Testis (tissue), 3 donors: ENCODE measurements around the gene UHMK1. TPM values are rescaled to one million over a fixed set of nuclear protein-coding genes. Genes with fewer than 3 reads are reported as not detected.

Source experiments
- DNase-seq: peaks from one replicate; pipeline ENCODE4 v3.0.0-alpha.2; 2019
- H3K27ac ChIP-seq, 2 donors: fragments of 200-600 bp; sonication (generic); one replicate each; pipeline ENCODE4 v1.5.1; 2019
- H3K27me3 ChIP-seq: fragments of 200-600 bp; sonication (generic); one replicate; pipeline ENCODE4 v1.5.1; 2019
- H3K36me3 ChIP-seq: fragments of 200-600 bp; sonication (generic); one replicate; pipeline ENCODE4 v1.5.1; 2017; ENCODE audit warnings: low read depth; ENCODE audit errors: missing control alignments
- H3K4me1 ChIP-seq: fragments of 200-600 bp; sonication (generic); one replicate; pipeline ENCODE4 v1.5.1; 2019
- H3K4me3 ChIP-seq, 2 donors: fragments of 200-600 bp; sonication (generic); one replicate each; pipeline ENCODE4 v1.5.1; 2017 to 2019
- H3K9me3 ChIP-seq: fragments of 200-600 bp; sonication (generic); one replicate; pipeline ENCODE4 v1.5.1; 2017
- CTCF ChIP-seq, 3 experiments: fragments of 450-650 bp in 2 of 3; fragments of 200-600 bp in 1 of 3; sonication (generic) in 1 of 3; IDR thresholded peaks; one replicate each; pipeline ENCODE4 v1.5.1; 2016 to 2019; ENCODE audit warnings: antibody characterized with exemption in 3 of 3, mild to moderate bottlenecking in 2 of 3, moderate library complexity in 1 of 3
- POLR2A ChIP-seq: fragments of 450-650 bp; IDR thresholded peaks from one replicate; pipeline ENCODE4 v1.6.1; 2017; ENCODE audit warnings: antibody characterized with exemption, mild to moderate bottlenecking, moderate library complexity
- WGBS, 2 donors: methylation state at CpG; one replicate each; pipeline ENCODE4 v1.1.5; 2018; 5-methylcytosine and 5-hydroxymethylcytosine counted together
- intact Hi-C: fragments of 100-400 bp; cut with DNase I; formaldehyde crosslinking; loops from one replicate; pipeline ENCODE4 v1.15.1; 2023; ENCODE audit warnings: low total_unique reads
- polyA plus RNA-seq: library from polyadenylated mRNA; stranded (reverse); fragments of 350-450 nt; fragmentation: Illumina TruSeq; extraction: RNeasy Lipid Tissue Mini Kit (QIAGEN cat#74804); gene quantifications from one replicate; pipeline ENCODE4 v1.2.3, GENCODE V29; 2014; ENCODE audit warnings: low read depth, low replicate concordance; ENCODE audit not compliant: insufficient read depth
- total RNA-seq, 2 donors: library from RNA; depleted of rRNA; stranded (reverse); fragments of >200 nt; gene quantifications; one replicate each; pipeline ENCODE4 v1.2.3, GENCODE V29; 2016

Gene UHMK1
- total and polyA plus RNA-seq, 3 donors from 2014 or later, result 23.2 to 36.9 (median 35.8) TPM

GRCh38 chr1:162537216-162537615 lies 39.6 kb downstream of the UHMK1 start:
- H3K36me3 ChIP-seq, result no peaks in the 10 kb centered on the region
- H3K4me3 ChIP-seq, result no peak overlapping the region
- no peaks in the 10 kb centered on the region for H3K4me1 ChIP-seq
- no peak for DNase-seq
- no peak for TF ChIP-seq CTCF (IDR thresholded peaks at IDR 0.05)
- no peak for TF ChIP-seq POLR2A
- 73 to 80% methylated on average over 2 of the region's 2 CpGs for WGBS, 2 donors
- no peak overlapping the region for H3K27ac ChIP-seq
- no peaks in the 10 kb centered on the region for H3K9me3 ChIP-seq
- no peaks in the 10 kb centered on the region for H3K27me3 ChIP-seq
- intact Hi-C loops, result no loop called here

GRCh38 chr1:162538815-162539431 lies 41.3 kb downstream of the UHMK1 start:
- 91 to 92% methylated on average over 1 of the region's 1 CpG for WGBS, 2 donors
- no peaks in the 10 kb centered on the region for H3K9me3 ChIP-seq
- H3K27me3 ChIP-seq, result no peaks in the 10 kb centered on the region
- no peak for DNase-seq
- TF ChIP-seq POLR2A (no peak), CTCF (IDR thresholded peaks at IDR 0.05) (no peak)
- H3K27ac ChIP-seq, result no peak overlapping the region
- intact Hi-C loops, result no loop called here
- H3K36me3 ChIP-seq, result no peaks in the 10 kb centered on the region
- H3K4me1 ChIP-seq, result no peaks in the 10 kb centered on the region
- no peak overlapping the region for H3K4me3 ChIP-seq

GRCh38 chr1:162541619-162542141 lies 44.1 kb downstream of the UHMK1 start:
- H3K27ac ChIP-seq, result peak overlapping the region in 1 of 2 donors; percentile 6
- peak; percentile 65 for DNase-seq
- H3K27me3 ChIP-seq, result no peaks in the 10 kb centered on the region
- no peak overlapping the region for H3K4me3 ChIP-seq
- no peaks in the 10 kb centered on the region for H3K4me1 ChIP-seq
- H3K36me3 ChIP-seq, result no peaks in the 10 kb centered on the region
- intact Hi-C loops, result no loop called here
- WGBS, 2 donors, result 36 to 37% methylated on average over 5 of the region's 5 CpGs
- no peak for TF ChIP-seq POLR2A
- no peak for TF ChIP-seq CTCF (IDR thresholded peaks at IDR 0.05)
- H3K9me3 ChIP-seq, result no peaks in the 10 kb centered on the region

GRCh38 chr1:162543228-162543627 lies 45.6 kb downstream of the UHMK1 start:
- H3K9me3 ChIP-seq, result no peaks in the 10 kb centered on the region
- intact Hi-C loops, result no loop called here
- H3K27ac ChIP-seq, result no peak overlapping the region
- H3K27me3 ChIP-seq, result no peaks in the 10 kb centered on the region
- 93% methylated on average over 3 of the region's 3 CpGs for WGBS, 2 donors
- H3K36me3 ChIP-seq, result no peaks in the 10 kb centered on the region
- no peaks in the 10 kb centered on the region for H3K4me1 ChIP-seq
- no peak overlapping the region for H3K4me3 ChIP-seq
- no peak for TF ChIP-seq POLR2A
- no peak for TF ChIP-seq CTCF (IDR thresholded peaks at IDR 0.05)
- DNase-seq, result no peak

GRCh38 chr1:162548170-162548569 lies 50.6 kb downstream of the UHMK1 start:
- Histone ChIP-seq H3K4me1 (peaks cover 6% of the 10 kb centered on the region), H3K27me3 (no peaks in the 10 kb centered on the region), H3K9me3 (no peaks in the 10 kb centered on the region), H3K36me3 (no peaks in the 10 kb centered on the region), H3K27ac (peak overlapping the region; percentile 69 to 87), H3K4me3 (no peak overlapping the region)
- intact Hi-C loops, result no loop called here
- DNase-seq, result peak; percentile 69
- TF ChIP-seq CTCF (IDR thresholded peaks at IDR 0.05), result no peak
- no peak for TF ChIP-seq POLR2A
- WGBS, 2 donors, result 48 to 67% methylated on average over 4 of the region's 4 CpGs
